Kidney (tissue), 22 donors: Measurements from ENCODE around the gene CT45A1. TPM values are rescaled to one million over a fixed set of nuclear protein-coding genes. Genes with fewer than 3 reads are reported as not detected.
"Not testable (repeated sequence)": the region's sequence is repeated elsewhere in the genome, so short reads cannot be mapped to it uniquely, and the experiment has no call there.

Experiments used
- DNase-seq, 5 donors: peaks; one replicate each; pipeline ENCODE4 v3.0.0-alpha.2; 2013 to 2020
- FAIRE-seq: peaks from 2 replicates; lab custom pipeline; 2012; peaks lifted over from hg19 to GRCh38; lab: Jason Lieb, UNC
- H3K27ac ChIP-seq, 2 donors: one replicate each; pipeline ENCODE4 v1.7.0; 2013; ENCODE audit warnings: low read depth in 2 of 2, low read length in 2 of 2, inconsistent platforms in 1 of 2
- H3K27me3 ChIP-seq: one replicate; pipeline ENCODE4 v1.7.1; 2013; ENCODE audit warnings: low read length, inconsistent platforms; ENCODE audit not compliant: control insufficient read depth, insufficient read depth
- H3K36me3 ChIP-seq, 3 donors: one replicate each; pipeline versions ENCODE4 v1.7.0 to v1.7.1; 2013; ENCODE audit warnings: low read length in 3 of 3, control low read depth in 1 of 3, inconsistent platforms in 1 of 3; ENCODE audit not compliant: insufficient read depth in 3 of 3, control insufficient read depth in 2 of 3
- H3K4me1 ChIP-seq, 3 donors: one replicate each; pipeline versions ENCODE4 v1.7.0 to v1.7.1; 2013; ENCODE audit warnings: low read length in 3 of 3, inconsistent platforms in 1 of 3, low read depth in 1 of 3; ENCODE audit not compliant: control insufficient read depth in 2 of 3, insufficient read depth in 2 of 3
- H3K4me3 ChIP-seq, 3 donors: one replicate each; pipeline versions ENCODE4 v1.7.0 to v1.8.1; 2013; ENCODE audit warnings: low read length in 3 of 3, control low read depth in 1 of 3, inconsistent platforms in 1 of 3
- H3K9ac ChIP-seq, 3 donors: one replicate each; pipeline versions ENCODE4 v1.7.0 to v1.7.1; 2013; ENCODE audit warnings: low read length in 3 of 3, control low read depth in 1 of 3, inconsistent platforms in 1 of 3
- H3K9me3 ChIP-seq, 3 donors: one replicate each; pipeline versions ENCODE4 v1.7.0 to v1.7.1; 2013; ENCODE audit warnings: low read length in 3 of 3, control low read depth in 1 of 3, inconsistent platforms in 1 of 3; ENCODE audit not compliant: control insufficient read depth in 2 of 3, insufficient read depth in 1 of 3
- CTCF ChIP-seq: IDR thresholded peaks from 3 replicates; pipeline ENCODE4 v1.5.1; 2012; ENCODE audit warnings: mild to moderate bottlenecking, moderate library complexity, borderline replicate concordance; ENCODE audit not compliant: insufficient read depth; ENCODE audit errors: extremely low read depth
- intact Hi-C: fragments of 100-400 bp; cut with DNase I; formaldehyde crosslinking; loops from one replicate; pipeline ENCODE4 v1.11.1; 2022
- long read RNA-seq, 10 donors: library from polyadenylated mRNA in 1 of 10; unstranded in 1 of 10; transcript quantifications; one replicate each; pipeline ENCODE4 v2.0.0 and lab custom pipeline, GENCODE V29; 2021 to 2026
- polyA plus RNA-seq: library from polyadenylated mRNA; stranded (reverse); fragments of 350-450 nt; fragmentation: Illumina TruSeq; extraction: RNeasy Lipid Tissue Mini Kit (QIAGEN cat#74804); gene quantifications from one replicate; pipeline ENCODE4 v1.2.3, GENCODE V29; 2014; ENCODE audit warnings: low read depth, low replicate concordance; ENCODE audit not compliant: insufficient read depth
- total RNA-seq: library from RNA; stranded (reverse); fragmentation: NEBNext Ultra II Directional; extraction: Animal tissue kit (Norgen Biotek cat#: 25700); gene quantifications from one replicate; pipeline ENCODE4 v1.2.1, GENCODE V29; 2021
- donor health status: control.
- donor health status: control.
- donor health status: control.
- donor health status: control.
- donor health status: control.
- donor health status: DM: yes; HTN: yes; CAD: no.
- donor health status: Normal renal cell carcinoma (clear cell type).

Gene CT45A1
- total RNA-seq (not detected), polyA plus RNA-seq (not detected)
- long read RNA-seq, donor 1: 0 reads
- long read RNA-seq, donor 2: 0 reads
- long read RNA-seq, donor 3: 0 reads
- long read RNA-seq, donor 4: 0 reads
- long read RNA-seq, donor 5: 0 reads
- long read RNA-seq, donor 6: 0 reads
- long read RNA-seq, donor 7: 0 reads
- long read RNA-seq, donor 8: 0 reads
- long read RNA-seq, donor 9: 0 reads
- long read RNA-seq, donor 10: 0 reads

GRCh38 chrX:135713183-135713689, at the start of gene CT45A1:
TSS of gene CT45A1 (plus strand) at chrX:135713639. CDS start at chrX:135718941, 5,302 bp downstream.
- H3K9ac ChIP-seq, DNase-seq, H3K27ac ChIP-seq, H3K4me1 ChIP-seq, H3K4me3 ChIP-seq, H3K9me3 ChIP-seq, FAIRE-seq, H3K27me3 ChIP-seq, H3K36me3 ChIP-seq, intact Hi-C loops: not testable (repeated sequence)

GRCh38 chrX:135672979-135673378, 40.5 kb upstream of the CT45A1 start:
- FAIRE-seq, H3K36me3 ChIP-seq, intact Hi-C loops: not testable (repeated sequence)

GRCh38 chrX:135688137-135688536, 25.3 kb upstream of the CT45A1 start:
- TF ChIP-seq CTCF: no peak
- no peak for FAIRE-seq
- H3K27me3 ChIP-seq: no peaks in the 10 kb centered on the region
- intact Hi-C loops: no loop called here
- no peak overlapping the region for H3K27ac ChIP-seq
- H3K9ac ChIP-seq: no peak overlapping the region
- H3K36me3 ChIP-seq: no peaks in the 10 kb centered on the region
- no peak overlapping the region for H3K4me3 ChIP-seq
- H3K9me3 ChIP-seq: no peaks in the 10 kb centered on the region
- DNase-seq: peak in 1 of 5 donors; percentile 2
- H3K4me1 ChIP-seq: no peaks in the 10 kb centered on the region

More at GRCh38 chrX:135672979-135673378, 40.5 kb upstream of the CT45A1 start:
- not testable (repeated sequence) for H3K4me3 ChIP-seq, H3K9ac ChIP-seq, H3K9me3 ChIP-seq, H3K27me3 ChIP-seq, H3K27ac ChIP-seq, DNase-seq, H3K4me1 ChIP-seq

GRCh38 chrX:135695471-135695870, 18.0 kb upstream of the CT45A1 start:
- no peak for FAIRE-seq

More at GRCh38 chrX:135695471-135695870, 18.0 kb upstream of the CT45A1 start:
- Histone ChIP-seq H3K27me3 (no peaks in the 10 kb centered on the region), H3K36me3 (no peaks in the 10 kb centered on the region), H3K27ac (no peak overlapping the region), H3K4me1 (no peaks in the 10 kb centered on the region), H3K9me3 (no peaks in the 10 kb centered on the region), H3K9ac (no peak overlapping the region), H3K4me3 (no peak overlapping the region)
- no peak for DNase-seq
- no peak for TF ChIP-seq CTCF
- intact Hi-C loops: no loop called here
